H7 (cell line): ENCODE data around the gene GSK3B. TPM values are rescaled to one million over a fixed set of nuclear protein-coding genes. Genes with fewer than 3 reads are reported as not detected.
A peak's percentile ranks its signal among the peaks of the same experiment; 100 is the strongest.

Source experiments
- DNase-seq: peaks from one replicate; pipeline ENCODE4 v3.0.0; 2012
- H3K27me3 ChIP-seq: 2 replicates; pipeline ENCODE4 v1.6.0; 2011; ENCODE audit warnings: mild to moderate bottlenecking, low read length; ENCODE audit not compliant: control insufficient read depth, insufficient read depth
- H3K36me3 ChIP-seq: replicated peaks from 2 replicates; pipeline ENCODE4 v1.5.1; 2011; ENCODE audit warnings: low read length; ENCODE audit not compliant: control insufficient read depth, insufficient read depth
- H3K4me3 ChIP-seq: 2 replicates; pipeline ENCODE4 v1.5.1; 2011; ENCODE audit warnings: low read depth, mild to moderate bottlenecking, control low read depth, low read length, moderate library complexity; ENCODE audit not compliant: insufficient read depth
- total RNA-seq: library from RNA; depleted of rRNA; stranded (reverse); fragments of >200 nt; shearing (Covaris generic); gene quantifications from 2 replicates; pipeline ENCODE4 v1.2.3, GENCODE V29; 2014

Gene GSK3B
- total RNA-seq, 1 experiment from 2014 or later: 34.0 TPM

GRCh38 chr3:120113128-120114116 is 19.2 kb upstream of the GSK3B start:
- no peak for DNase-seq
- H3K4me3 ChIP-seq: no peak overlapping the region
- no peaks in the 10 kb centered on the region for H3K36me3 ChIP-seq
- no peaks in the 10 kb centered on the region for H3K27me3 ChIP-seq

- DNase-seq: no peak
- no peak overlapping the region for H3K4me3 ChIP-seq
- H3K27me3 ChIP-seq: no peaks in the 10 kb centered on the region
- no peaks in the 10 kb centered on the region for H3K36me3 ChIP-seq
Measured at GRCh38 chr3:120111898-120112297, 17.7 kb upstream of the GSK3B start.

- H3K36me3 ChIP-seq: no peaks in the 10 kb centered on the region; the same call in 1 of the 2 replicates
- no peak for DNase-seq
- H3K4me3 ChIP-seq: no peak overlapping the region
- H3K27me3 ChIP-seq: no peaks in the 10 kb centered on the region
Measured at GRCh38 chr3:120103276-120103675, 9.0 kb upstream of the GSK3B start.

- H3K36me3 ChIP-seq: no peaks in the 10 kb centered on the region; the same call in 1 of the 2 replicates
- peak; percentile 8 for DNase-seq
- no peak overlapping the region for H3K4me3 ChIP-seq
- no peaks in the 10 kb centered on the region for H3K27me3 ChIP-seq
Measured at GRCh38 chr3:120102674-120103073, 8.4 kb upstream of the GSK3B start.

GRCh38 chr3:120102232-120102631 is 8.0 kb upstream of the GSK3B start:
- Histone ChIP-seq H3K36me3 (no peaks in the 10 kb centered on the region; the same call in 1 of the 2 replicates), H3K4me3 (no peak overlapping the region), H3K27me3 (no peaks in the 10 kb centered on the region)
- no peak for DNase-seq

DNA sequence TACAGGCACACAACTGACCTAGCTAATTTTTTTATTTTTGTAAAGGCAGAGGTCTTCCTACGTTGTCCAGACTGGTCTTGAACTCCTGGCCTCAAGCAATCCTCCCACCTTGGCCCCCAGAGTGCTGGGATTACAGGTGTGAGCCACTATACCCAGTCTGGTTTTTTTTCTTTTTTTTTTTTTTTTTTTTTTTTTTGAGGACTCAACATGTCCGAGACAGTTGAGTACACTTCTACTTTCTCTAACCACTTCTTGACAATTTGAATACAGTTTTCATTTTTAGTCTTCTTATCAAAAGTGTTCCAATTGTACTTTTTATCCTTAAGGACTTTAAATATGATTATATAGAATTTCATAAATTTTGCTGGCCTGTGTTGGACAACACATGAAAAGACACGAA is 7.4 kb upstream of the GSK3B start:
- H3K27me3 ChIP-seq: no peaks in the 10 kb centered on the region
- H3K4me3 ChIP-seq: no peak overlapping the region
- H3K36me3 ChIP-seq: no peaks in the 10 kb centered on the region; the same call in 1 of the 2 replicates
- no peak for DNase-seq

GRCh38 chr3:120100711-120101110 is 6.5 kb upstream of the GSK3B start:
- DNase-seq: no peak
- Histone ChIP-seq H3K4me3 (no peak overlapping the region), H3K36me3 (no peaks in the 10 kb centered on the region; the same call in 1 of the 2 replicates), H3K27me3 (no peaks in the 10 kb centered on the region)

GRCh38 chr3:120098710-120099109 is 4.5 kb upstream of the GSK3B start:
- Histone ChIP-seq H3K27me3 (no peaks in the 10 kb centered on the region), H3K36me3 (no peaks in the 10 kb centered on the region; the same call in 1 of the 2 replicates), H3K4me3 (no peak overlapping the region)
- DNase-seq: no peak

DNA sequence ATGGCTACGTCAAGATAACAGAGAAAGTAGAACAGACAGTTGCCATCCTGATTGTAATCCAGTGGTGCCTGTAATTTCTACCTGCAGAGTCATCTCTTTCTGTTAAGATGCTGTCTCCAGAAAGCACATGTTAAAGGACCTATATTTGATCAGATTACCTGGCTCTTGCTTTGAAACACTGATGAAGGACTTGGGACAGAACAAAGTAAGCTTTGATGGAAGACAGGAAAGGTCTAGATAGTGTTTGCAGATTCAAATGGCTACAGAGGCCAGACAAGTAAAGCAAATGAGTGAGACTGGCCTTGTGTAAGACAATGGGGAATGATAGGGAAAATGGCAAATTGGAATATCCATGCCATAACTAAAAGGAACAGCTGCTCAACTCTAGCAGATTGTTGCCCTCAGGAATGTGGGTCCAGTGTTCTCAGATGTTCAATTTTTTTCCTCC is 1.8 kb upstream of the GSK3B start:
- Histone ChIP-seq H3K4me3 (peak overlapping the region; percentile 97), H3K27me3 (no peaks in the 10 kb centered on the region), H3K36me3 (no peaks in the 10 kb centered on the region; the same call in 1 of the 2 replicates)
- no peak for DNase-seq

DNA sequence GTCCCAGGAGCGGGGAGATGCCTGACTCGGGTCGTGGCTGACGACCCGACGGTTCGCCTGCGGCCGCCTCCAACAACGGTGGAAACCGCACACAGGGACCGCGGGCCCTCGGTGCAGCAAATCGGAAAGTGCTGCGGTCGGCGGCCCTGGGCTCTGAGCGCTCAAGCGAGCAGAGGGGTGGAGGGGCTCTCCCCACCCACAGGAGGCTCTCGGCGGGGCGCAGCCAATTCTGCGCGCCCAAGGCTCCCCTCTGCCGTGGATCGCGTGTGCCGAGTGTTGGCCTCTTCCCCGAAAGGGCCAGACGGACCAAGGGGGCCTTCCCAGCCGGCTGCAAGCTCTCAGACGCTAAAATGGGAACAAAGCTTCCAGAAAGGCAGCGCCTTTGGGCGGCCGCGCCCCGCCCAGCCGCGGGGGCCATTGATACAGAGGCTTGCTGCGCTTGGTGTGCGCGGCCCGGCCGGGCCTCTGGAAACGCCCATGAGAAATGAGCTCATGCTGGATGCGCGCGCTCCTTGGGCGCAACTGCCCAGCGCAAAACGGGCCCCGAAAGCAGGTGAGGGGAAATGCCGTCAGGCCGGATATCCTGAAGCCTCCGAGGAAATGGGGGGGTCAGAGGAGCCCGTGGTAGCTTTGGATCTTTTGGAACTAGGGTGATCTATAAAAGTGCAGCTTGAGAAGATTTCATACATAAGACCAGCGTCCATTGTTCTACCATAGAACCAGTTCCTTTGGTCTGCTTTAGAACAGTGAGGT is 1.2 kb upstream of the GSK3B start:
- H3K4me3 ChIP-seq: peak overlapping the region; percentile 97
- no peaks in the 10 kb centered on the region for H3K27me3 ChIP-seq
- no peaks in the 10 kb centered on the region; the same call in 1 of the 2 replicates for H3K36me3 ChIP-seq
- peak; percentile 75 for DNase-seq

GRCh38 chr3:120094776-120095225 is 554 bp upstream of the GSK3B start:
- Histone ChIP-seq H3K4me3 (peak overlapping the region; percentile 97), H3K27me3 (no peaks in the 10 kb centered on the region), H3K36me3 (no peaks in the 10 kb centered on the region; the same call in 1 of the 2 replicates)
- peak; percentile 93 for DNase-seq

DNA sequence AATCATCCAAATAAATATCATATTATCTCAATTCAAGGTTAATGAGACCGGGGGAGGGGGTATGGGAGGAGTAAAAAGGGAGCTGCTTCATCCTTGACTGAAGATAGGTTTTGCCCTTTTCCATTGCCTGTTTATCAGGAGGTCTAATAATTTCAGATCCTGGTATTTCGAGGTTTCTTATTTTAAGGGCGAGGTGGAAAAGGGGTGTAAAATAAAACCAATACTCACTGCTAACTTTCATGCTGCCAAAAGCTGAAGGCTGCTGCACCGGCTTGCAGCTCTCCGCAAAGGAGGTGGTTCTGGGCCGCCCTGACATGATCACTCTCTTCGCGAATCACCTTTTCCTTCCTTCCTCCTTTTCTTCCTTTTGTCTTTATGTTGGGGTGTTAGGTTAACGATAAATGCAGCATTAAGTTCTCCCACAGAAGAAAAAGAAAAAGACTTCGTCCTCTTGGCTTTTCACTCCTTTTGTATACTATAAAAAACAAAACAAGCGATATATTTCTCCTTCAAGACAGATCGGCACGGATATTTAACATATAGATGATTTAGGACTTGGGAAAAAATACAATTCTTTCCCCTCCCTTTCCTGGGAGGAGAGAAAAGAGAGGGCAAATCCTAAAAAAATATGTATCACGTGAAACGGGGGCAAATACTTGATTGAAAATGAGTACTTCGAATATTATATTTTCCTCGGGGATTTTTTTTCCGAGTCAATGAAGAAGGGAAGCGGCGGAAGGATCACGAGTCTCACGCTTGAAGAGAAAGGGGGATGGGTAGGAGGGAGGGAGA is 932 bp downstream of the GSK3B start:
- peak overlapping the region; percentile 85 for H3K4me3 ChIP-seq
- H3K36me3 ChIP-seq: no peaks in the 10 kb centered on the region; the same call in 1 of the 2 replicates
- DNase-seq: no peak
- H3K27me3 ChIP-seq: no peaks in the 10 kb centered on the region

DNA sequence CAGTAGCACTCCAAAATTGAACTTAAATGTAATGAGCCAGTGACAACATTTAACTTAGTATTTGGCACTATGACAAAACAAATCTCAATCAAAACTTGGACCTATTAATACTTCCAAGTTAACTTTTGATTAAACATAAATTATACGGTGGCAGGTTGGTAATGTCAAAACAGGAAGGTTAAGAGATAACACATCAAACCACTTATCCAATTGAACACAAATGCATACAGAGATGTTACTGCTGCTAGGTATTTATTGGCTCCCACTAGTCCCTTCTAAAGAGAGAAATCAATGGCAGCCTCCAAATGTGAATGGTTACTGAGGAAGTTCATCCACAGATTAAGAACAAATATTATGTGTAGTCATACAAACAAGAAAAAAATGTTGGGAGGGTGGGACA is 1.8 kb downstream of the GSK3B start:
- Histone ChIP-seq H3K4me3 (peak overlapping the region; percentile 85), H3K36me3 (no peaks in the 10 kb centered on the region; the same call in 1 of the 2 replicates), H3K27me3 (no peaks in the 10 kb centered on the region)
- no peak for DNase-seq

DNA sequence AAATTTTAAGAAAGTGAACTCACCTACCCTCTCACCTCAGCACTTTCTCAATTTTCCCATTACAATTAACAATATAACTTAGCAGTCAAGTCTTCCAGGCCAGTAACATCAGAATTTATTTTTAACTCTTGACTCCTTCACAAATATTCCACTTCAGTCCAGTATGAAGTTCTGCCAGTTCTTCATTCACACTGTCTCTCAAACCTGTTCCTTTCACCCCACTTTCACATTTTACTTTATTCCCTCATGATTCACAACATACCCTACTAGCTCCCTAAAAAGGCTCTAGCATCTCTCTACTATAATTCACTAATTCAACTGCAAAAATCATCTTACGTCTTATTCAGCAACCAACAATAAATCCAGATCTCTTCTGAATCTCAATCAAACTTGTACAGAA is 3.8 kb downstream of the GSK3B start:
- no peaks in the 10 kb centered on the region for H3K27me3 ChIP-seq
- no peaks in the 10 kb centered on the region; the same call in 1 of the 2 replicates for H3K36me3 ChIP-seq
- DNase-seq: no peak
- H3K4me3 ChIP-seq: no peak overlapping the region
